HK-2 (cell line): ENCODE measurements around the gene IL6R.

Experiments
- DNase-seq: peaks from one replicate; pipeline ENCODE4 v3.0.0-alpha.2; 2018; ENCODE audit not compliant: unreplicated experiment

IL6R gene

GRCh38 chr1:154517661-154518060, 112.5 kb downstream of the IL6R start:
- DNase-seq = no peak
